HG02571 (cell line): ENCODE data around the gene FRMPD2.
"Not testable (repeated sequence)": the region's sequence is repeated elsewhere in the genome, so short reads cannot be mapped to it uniquely, and the experiment has no call there.

ENCODE experiments used
- ATAC-seq: cut with Tn5 transposase; IDR thresholded peaks from one replicate; pipeline ENCODE4 v1.9.1; 2021; ENCODE audit warnings: mild to moderate bottlenecking, moderate library complexity; ENCODE audit not compliant: unreplicated experiment

Gene FRMPD2

GRCh38 chr10:48288661-48289060, 14.2 kb upstream of the FRMPD2 start:
- no peak for ATAC-seq

- ATAC-seq: peak; percentile 47
Observed at GRCh38 chr10:48287417-48288391, 13.2 kb upstream of the FRMPD2 start.

- ATAC-seq: no peak
Observed at GRCh38 chr10:48286356-48286755, 11.9 kb upstream of the FRMPD2 start.

- no peak for ATAC-seq
Observed at GRCh38 chr10:48285710-48286109, 11.2 kb upstream of the FRMPD2 start.

- no peak for ATAC-seq
Observed at GRCh38 chr10:48284811-48285210, 10.3 kb upstream of the FRMPD2 start.

- no peak for ATAC-seq
Observed at GRCh38 chr10:48284002-48284546, 9.6 kb upstream of the FRMPD2 start.

GRCh38 chr10:48282829-48283228, 8.3 kb upstream of the FRMPD2 start:
- peak; percentile 56 for ATAC-seq

GRCh38 chr10:48281697-48282096, 7.2 kb upstream of the FRMPD2 start:
- ATAC-seq: not testable (repeated sequence)

GRCh38 chr10:48279081-48279751, 4.7 kb upstream of the FRMPD2 start:
- ATAC-seq: peak; percentile 85

- no peak for ATAC-seq
Observed at GRCh38 chr10:48277093-48277492, 2.6 kb upstream of the FRMPD2 start.

- no peak for ATAC-seq
Observed at GRCh38 chr10:48273741-48274140, 755 bp downstream of the FRMPD2 start.

GRCh38 chr10:48272682-48273081, 1.8 kb downstream of the FRMPD2 start:
- no peak for ATAC-seq

GRCh38 chr10:48271047-48271730, 3.3 kb downstream of the FRMPD2 start:
- ATAC-seq: no peak

- peak; percentile 50 for ATAC-seq
Observed at GRCh38 chr10:48266528-48266927, 8.0 kb downstream of the FRMPD2 start.

- ATAC-seq: no peak
Observed at GRCh38 chr10:48258105-48258504, 16.4 kb downstream of the FRMPD2 start.

GRCh38 chr10:48257407-48257961, 17.0 kb downstream of the FRMPD2 start:
- no peak for ATAC-seq

- no peak for ATAC-seq
Observed at GRCh38 chr10:48255722-48256121, 18.8 kb downstream of the FRMPD2 start.

GRCh38 chr10:48254750-48255512, 19.6 kb downstream of the FRMPD2 start:
- no peak for ATAC-seq

- ATAC-seq: no peak
Observed at GRCh38 chr10:48253970-48254657, 20.4 kb downstream of the FRMPD2 start.

- ATAC-seq: no peak
Observed at GRCh38 chr10:48252354-48252650, 22.2 kb downstream of the FRMPD2 start.
